HG03159 (cell line): ENCODE data around the gene CEP128.
A peak's percentile ranks its signal among the peaks of the same experiment; 100 is the strongest.

Experiments used
- ATAC-seq: cut with Tn5 transposase; IDR thresholded peaks from one replicate; pipeline ENCODE4 v1.9.1; 2021; ENCODE audit warnings: mild to moderate bottlenecking, moderate library complexity; ENCODE audit not compliant: unreplicated experiment

The CEP128 gene

DNA sequence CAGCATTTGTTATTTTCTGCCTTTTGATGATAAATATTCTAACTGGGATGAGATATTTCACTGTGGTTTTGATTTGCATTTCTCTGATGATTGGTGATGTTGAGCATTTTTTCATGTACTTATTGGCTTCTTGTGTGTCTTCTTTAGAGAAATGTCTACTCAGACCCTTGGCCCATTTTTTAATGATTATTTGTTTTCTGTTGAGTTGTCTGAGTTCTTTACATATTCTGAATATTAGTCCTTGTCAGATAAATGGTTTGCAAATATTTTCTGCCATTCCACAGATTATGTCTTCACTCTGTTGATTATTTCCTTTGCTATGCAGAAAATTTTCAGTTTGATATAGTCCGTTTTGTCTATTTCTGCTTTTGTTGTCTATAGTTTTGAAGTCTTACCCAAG is 317.0 kb downstream of the CEP128 start:
- no peak for ATAC-seq

DNA sequence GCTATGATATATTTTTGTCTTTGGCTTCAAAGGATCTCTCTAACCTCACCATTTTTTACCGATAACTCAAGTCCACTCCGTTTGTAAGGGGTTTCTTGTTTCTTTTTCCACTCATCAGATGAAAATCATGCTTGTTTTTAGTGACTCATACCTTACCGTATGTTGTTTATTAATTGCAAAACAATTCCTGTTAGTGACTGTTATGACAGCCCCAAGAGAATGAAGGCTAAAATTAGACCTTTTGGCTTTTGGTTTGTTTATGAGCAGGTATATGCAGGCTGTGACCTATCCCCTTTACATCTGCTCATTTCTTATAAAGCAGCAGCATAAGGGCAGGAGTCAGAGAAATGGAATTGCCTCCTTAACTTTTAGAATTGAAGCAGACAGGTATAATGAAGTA is 319.8 kb downstream of the CEP128 start:
- peak; percentile 78 for ATAC-seq

DNA sequence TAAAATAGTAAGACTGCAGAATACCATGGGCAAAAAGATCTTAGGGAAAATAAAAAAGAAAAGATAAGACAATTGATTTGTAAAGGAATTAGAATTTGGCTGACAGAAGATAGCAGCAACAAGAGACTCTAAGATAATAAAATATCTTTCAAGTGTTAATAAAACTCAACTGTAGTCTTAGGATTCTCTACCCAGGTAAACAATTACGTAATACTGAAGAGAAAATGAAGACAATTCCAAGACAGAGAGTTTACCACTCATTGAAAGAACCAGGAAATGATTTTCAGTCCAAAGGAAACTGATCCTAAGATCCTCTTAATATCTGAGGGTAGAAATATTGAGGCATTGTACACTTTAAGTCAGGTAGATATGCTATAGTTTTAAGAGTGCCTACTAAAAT is 321.1 kb downstream of the CEP128 start:
- ATAC-seq: no peak

DNA sequence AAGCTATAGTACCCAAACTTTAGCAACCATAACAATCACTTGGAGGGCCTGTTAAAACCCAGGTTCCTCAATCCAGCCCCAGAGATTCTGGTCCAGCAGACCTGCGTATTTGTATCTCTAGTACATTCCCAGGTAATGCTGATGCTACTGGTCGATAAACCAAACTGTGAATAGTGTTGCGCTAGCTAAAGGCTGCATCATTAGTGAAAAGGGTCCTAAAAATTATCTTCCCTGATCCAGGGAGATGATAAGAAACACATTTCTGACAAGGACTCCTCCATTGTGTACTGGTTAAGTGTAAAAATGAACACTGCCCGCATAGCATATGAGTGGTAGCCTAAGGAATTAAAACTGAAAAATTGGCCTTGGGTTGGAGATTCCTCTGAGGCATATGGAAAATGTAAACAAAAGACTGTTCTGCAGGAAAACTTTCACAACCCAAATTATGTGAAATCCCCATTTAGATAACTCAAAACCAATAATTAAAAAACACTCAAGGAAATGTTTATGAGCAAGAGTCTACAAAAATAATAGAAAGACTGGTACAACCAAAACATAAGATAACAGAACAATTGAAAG is 322.7 kb downstream of the CEP128 start:
- no peak for ATAC-seq

DNA sequence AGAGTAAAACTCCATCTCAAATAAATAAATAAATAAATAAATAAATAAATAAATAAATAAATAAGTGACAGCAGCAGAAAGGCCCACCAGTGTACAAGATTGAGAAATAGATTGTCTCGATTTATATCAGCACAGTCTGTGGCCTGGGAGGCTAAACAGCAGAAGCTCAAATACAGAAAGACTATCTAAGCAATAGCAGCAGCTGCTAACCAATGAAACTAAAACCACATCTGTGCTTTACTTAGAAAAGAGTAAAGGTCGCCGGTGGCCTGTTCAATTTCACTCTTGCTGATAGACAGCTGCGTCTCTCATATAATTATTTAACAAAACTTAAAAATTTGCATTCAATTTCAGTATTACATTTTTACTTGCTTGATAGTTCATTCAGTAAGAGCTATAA is 325.7 kb downstream of the CEP128 start:
- peak; percentile 86 for ATAC-seq

DNA sequence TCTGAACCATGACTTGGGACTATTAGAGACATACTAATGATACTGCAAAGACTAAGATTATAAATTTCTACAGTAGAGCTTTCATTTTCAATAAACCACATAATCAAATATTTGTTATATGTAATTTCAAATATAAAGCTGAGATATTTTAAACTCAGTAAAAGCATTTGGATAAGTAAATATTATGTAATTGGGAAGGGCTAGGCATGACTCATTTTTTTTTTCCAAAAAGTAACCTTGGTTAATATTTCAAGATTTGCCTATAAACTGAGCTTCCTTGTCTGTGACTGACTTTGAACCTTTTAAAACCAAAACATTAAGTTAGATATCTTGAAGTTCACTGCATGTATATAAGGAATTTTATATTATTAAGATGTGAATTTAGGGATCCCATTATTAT is 332.5 kb downstream of the CEP128 start:
- no peak for ATAC-seq

DNA sequence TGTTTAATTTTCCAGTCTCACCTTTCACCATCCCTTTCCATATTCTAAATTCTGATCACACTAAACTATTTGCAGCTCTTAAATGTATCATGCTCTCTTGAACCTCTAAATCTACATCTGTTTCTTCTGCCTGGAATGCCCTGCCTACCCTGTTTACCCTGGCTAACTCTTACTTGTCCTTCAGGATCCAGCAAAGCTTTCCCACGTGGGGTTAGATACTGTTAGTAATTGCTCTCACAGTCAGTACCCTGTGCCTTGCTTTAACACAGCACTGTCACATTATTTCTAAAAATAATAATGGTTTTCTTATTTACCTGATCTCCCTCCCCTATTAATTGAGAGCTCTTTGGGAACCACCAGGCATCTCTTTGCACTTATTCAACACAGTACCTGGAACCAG is 333.0 kb downstream of the CEP128 start:
- no peak for ATAC-seq

DNA sequence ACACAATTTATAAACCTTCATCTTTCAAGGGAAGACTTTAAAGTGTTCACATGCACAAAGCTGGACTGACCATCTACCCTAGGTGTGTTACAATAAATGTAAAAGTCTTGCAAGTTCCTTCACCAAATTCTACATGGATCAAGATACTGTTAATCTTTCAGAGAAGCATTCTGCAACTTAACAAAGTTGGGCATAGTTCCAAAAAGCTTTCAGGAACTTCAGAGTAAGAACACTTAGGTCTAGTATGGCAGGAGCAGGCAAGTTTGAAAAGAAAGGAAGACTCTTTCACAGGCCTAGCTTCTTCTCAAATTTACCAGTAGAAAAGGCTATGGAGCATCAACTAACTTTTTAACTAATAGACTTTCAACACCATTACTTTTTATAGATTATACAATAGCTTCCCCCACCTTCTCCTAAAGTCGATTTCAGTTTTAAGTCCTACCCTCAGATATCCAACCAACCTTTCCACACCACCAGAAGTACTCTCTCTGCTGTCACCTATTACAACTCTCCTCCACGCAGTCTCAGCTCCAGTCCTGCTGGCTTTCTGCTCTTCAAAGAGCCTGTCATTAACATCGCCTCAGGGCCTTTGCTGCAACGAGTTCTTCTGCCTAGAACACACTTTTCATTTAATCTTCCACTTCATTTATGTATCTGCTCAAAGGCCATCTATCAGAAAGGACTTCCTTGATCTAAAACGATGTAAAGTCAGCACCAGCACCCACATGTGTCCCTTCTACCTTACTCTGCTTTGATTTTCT is 333.9 kb downstream of the CEP128 start:
- no peak for ATAC-seq

DNA sequence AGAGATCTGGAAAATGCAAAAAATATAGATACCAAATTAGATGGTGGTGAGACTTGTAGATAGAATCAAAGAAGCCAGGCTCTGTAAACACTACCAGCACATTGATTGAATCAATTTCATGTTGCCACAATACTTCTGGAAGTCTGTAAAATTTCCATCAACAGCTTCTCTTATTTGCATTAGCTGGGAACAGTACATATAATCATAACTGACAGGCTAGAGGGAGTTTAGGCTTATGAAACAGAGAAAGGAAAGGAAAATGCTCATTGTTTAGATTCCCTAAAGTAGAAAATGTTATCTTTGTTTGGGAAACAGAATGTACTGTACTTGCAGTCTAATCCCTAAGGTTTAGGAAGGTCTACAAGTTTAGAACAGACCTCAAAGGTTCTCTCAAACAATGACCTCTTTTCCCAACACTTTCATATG is 335.2 kb downstream of the CEP128 start:
- ATAC-seq: no peak

DNA sequence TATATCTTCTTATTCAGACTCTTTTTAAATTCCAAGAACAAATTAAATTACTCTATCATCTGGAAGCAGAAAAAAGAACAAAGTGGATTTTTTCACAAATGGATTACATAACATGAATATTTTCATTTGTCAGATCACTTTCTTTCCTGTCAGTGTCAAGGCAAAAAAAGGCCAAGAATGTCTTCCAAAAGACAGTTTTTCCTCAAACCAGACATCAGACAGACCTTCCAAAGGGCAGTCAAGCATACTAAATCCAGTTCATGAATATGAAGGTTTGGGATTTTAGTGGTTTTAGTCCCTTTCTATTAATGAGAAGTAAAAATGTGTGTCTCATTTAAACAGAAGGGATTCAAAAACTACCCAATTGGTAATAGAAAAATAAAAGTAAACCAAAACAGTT is 336.0 kb downstream of the CEP128 start:
- no peak for ATAC-seq

DNA sequence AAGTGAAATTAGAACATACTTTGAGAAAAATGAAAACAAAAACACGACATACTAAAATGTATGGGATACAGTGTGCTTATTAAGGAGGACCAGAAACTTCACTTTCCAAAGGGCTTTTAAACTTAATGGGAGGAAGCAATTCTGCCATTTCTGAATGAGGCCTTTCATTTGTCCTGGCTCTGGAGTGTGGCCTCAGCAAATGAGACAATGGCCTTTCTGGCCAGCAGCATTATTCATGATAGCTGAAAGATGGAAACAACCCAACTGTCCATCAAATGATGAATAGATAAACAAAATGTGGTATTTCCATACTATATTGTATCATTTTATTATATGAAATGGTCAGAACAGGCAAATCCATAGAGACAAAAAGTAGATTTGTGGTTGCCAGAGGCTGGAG is 338.6 kb downstream of the CEP128 start:
- ATAC-seq: no peak

DNA sequence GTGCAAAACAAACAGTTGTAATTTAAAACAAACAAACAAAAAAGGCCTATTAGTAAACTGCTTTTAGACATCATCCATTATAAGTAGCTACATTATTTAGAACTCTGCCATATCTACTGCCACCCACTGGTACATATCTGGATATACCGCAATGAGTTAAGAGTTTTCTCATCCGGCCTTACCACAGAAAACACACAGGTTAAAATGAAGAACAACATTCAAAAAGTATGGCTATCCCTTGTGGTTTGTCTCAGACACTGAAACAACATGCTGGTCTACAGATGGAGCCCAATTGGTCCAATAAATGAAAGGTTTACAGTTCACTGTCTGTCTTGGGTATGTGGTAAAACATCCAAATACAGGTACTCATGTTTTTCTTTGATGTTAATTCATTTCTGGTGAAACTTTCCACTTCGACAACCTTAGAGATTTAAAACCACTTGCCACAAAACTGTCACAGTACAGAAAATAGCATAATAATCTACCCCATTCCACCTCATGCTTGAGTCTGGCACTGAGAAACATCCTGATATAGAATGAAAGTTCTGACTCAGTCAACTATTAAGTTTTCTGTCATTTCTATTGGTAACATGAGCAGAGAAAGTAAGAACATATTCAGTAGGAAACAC is 354.3 kb downstream of the CEP128 start:
- peak; percentile 92 for ATAC-seq

DNA sequence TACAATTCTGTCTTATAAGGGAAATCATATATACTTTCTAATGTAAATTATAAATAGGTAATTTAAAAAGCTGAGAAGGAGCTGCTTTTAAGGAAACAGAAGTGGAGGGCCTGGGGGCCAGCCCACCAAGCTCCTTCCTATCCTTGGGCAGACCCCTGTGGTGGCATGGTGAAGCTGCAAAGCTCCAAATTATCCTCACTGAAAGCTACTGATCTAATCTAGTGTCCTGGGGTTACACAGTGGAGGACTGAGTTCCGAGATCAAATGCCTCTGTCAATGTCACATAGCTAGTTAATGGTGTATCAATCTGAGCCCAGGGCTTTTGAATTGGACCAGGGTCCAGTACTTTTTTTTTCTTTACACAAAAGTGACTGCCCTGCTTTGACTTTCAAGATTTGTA is 355.4 kb downstream of the CEP128 start:
- ATAC-seq: no peak

DNA sequence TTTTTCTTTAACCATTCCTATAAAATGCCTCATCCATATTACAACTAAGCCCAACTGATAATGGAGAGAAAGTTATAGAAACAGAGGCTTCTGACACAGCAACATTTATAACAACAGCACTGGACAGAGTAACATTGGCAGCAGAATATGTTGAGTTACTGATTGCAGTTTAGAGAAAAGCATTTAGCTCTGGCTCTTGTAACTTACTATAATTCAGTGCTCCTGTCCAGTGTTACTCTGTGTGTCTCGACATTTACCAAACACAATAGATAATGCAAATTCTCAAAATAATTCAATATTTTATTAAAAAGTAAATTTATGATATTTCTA is 356.1 kb downstream of the CEP128 start:
- ATAC-seq: no peak

DNA sequence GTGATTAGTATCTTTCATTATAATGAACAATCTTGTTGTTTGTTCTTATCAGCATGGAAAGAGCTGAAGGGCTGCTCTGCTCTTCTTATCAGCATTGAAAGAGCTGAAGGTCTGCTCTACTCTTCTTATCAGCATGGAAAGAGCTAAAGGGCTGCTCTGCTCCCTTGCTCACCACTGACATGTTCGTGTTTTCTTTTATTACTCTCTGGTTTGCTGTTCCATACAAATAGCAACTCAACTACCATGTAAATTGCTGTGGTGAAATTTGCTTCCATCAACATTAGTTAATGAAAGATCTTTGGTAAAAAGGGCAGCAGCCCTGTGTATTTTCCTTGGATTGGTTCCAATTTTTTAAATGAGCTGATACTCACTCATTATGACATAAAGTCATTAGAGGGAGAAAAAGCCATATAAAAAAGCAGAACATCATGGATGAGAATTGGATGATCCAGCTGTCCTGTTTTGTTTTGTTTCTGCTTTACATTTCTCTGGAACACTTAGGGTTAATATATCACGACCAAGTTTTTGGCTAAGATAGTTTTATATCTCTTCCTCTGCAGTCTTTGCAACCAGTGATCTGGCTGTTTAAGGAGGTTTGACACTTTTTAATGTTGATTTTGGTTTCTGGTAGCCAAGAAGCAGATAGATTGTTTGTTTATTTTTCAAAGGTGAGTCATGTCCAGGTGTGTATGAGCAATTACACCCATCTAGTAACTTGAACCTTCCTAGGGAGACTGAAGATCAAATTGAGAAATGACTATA is 356.6 kb downstream of the CEP128 start:
- no peak for ATAC-seq

DNA sequence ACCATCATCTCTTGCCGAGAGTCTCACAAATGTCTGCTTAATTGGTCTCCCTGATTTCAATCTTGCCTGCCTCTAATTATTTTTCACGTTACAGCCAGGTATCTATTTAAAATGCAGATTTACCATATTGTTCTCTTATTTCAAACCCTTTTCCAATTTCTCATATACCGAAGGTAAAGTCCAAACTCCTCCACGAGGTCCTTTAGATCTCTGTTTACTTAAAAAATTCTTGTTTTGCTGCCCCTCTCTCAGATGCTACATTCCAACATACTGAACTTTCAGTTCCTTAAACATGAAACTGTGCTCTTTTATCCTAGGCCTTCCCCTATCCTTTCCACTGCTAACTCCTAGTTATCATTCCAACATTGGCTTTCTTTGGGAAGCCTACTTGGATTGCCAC is 363.9 kb downstream of the CEP128 start:
- no peak for ATAC-seq

DNA sequence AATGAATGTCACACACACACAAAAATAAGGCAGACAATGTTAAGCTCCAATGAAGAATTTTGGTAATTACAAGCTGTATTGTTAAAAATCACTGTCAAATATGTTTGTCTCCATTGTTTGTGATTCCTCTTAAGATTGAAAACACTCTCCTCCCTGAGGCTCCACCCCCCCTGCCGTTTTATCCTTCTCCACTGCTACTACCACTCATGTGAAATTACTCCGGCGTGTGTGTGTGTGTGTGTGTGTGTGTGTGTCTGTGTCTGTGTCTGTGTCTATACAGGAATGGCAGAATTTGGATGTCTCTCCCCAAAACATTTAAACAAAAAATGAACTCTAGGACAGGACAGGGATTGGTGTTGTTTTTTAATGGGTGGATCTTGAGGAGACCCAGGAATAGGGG is 365.1 kb downstream of the CEP128 start:
- no peak for ATAC-seq

DNA sequence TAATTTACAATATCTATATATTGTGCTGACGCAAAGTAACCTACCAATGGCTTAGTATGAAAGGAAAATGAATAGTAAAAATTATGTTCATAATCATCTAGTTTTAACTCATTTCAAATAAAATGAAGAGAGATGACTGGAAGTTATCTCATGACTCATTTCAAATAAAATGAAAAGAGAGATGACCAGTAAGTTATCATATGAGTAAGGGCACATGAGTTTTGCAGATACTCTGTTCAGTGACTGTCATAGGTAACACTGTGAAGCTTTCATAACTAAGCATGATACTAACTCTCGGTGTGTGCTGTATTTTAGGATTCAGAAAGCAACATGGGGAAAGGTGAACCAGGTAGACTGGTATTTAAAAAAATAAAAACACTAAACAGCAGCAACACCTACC is 365.8 kb downstream of the CEP128 start:
- ATAC-seq: no peak

DNA sequence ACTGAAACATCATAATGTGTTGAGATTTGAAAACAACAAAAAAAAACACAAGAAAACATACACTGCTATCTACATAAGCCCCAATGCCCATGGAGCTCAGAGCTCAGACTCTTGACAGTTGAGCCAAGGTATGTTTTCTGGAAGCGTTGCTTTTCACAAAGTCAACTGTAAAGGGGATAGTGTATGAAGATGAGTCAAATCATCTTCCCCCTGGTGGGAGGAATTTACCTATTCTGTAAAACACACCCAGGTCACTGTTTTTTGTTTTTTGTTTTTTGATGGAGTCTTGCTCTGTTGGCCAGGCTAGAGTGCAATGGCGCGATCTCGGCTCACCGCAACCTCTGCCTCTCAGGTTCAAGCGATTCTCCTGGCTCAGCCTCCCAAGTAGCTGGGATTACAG is 368.9 kb downstream of the CEP128 start:
- ATAC-seq: no peak

DNA sequence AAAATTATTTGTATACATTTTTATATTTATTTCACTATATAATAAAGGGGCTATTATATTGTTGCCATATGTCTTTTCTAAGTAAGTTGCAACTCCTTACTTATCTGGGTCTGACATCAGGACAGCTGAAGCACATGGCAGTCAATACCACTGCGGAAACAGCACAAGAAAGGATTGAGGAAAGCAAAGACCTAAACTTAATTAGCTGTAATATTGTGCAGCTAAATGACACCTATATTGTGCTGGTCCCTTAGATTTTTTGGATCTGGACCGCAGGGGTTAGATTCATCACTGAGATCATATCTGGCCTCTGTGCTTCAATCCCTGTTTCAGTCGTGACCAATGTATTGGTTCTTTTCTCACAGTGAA is 370.6 kb downstream of the CEP128 start:
- no peak for ATAC-seq

DNA sequence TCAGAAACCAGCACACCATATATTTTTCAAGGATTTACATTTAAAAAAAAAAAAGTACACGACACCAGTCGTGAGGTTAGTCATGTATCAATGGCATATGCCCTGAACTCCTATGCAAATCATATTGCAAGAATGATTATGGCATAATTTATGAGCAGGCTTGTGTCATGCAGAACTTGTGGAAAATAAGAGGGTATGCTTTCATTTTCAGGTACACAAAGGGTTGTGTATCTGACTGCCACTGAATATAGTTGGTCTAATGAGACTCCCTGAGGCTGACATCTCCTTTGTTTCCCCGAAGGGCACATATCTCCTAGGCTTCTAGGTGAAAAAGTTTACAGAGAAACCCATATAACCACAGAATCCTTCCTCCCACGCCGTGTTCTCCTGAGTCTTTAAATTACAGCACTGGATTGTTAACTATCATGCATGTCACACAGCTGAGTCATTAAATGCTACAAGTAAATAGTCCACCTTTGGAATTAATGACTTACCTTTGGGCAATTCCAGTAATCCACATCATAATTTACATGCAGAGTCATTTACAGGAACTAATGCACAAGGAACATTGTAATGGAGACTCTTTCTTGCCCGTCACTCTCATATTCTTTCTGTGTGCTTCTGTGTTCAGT is 373.5 kb downstream of the CEP128 start:
- ATAC-seq: no peak
